HG03378 (cell line): ENCODE results near the gene RPRD1B.
"Not testable (repeated sequence)": the region's sequence is repeated elsewhere in the genome, so short reads cannot be mapped to it uniquely, and the experiment has no call there.

ENCODE experiments used
- ATAC-seq: cut with Tn5 transposase; IDR thresholded peaks from one replicate; pipeline ENCODE4 v1.9.1; 2021; ENCODE audit warnings: mild to moderate bottlenecking, moderate library complexity; ENCODE audit not compliant: unreplicated experiment

RPRD1B gene

GRCh38 chr20:38098952-38099351 is 65.4 kb downstream of the RPRD1B start:
- no peak for ATAC-seq

GRCh38 chr20:38102206-38102605 is 68.7 kb downstream of the RPRD1B start:
- ATAC-seq = not testable (repeated sequence)

GRCh38 chr20:38104285-38104684 is 70.7 kb downstream of the RPRD1B start:
- no peak for ATAC-seq

- no peak for ATAC-seq
Observed at GRCh38 chr20:38106461-38106860, 72.9 kb downstream of the RPRD1B start.

GRCh38 chr20:38107386-38107785 is 73.8 kb downstream of the RPRD1B start:
- not testable (repeated sequence) for ATAC-seq

- not testable (repeated sequence) for ATAC-seq
Observed at GRCh38 chr20:38107916-38108315, 74.4 kb downstream of the RPRD1B start.

GRCh38 chr20:38108438-38108985 is 75.0 kb downstream of the RPRD1B start:
- no peak for ATAC-seq

- ATAC-seq = no peak
Observed at GRCh38 chr20:38108986-38109541, 75.5 kb downstream of the RPRD1B start.

- ATAC-seq = no peak
Observed at GRCh38 chr20:38109591-38110524, 76.3 kb downstream of the RPRD1B start.

GRCh38 chr20:38110525-38111178 is 77.1 kb downstream of the RPRD1B start:
- no peak for ATAC-seq

GRCh38 chr20:38111366-38112232 is 78.1 kb downstream of the RPRD1B start:
- ATAC-seq = no peak

GRCh38 chr20:38112261-38112929 is 78.8 kb downstream of the RPRD1B start:
- ATAC-seq = no peak

GRCh38 chr20:38112930-38113294 is 79.4 kb downstream of the RPRD1B start:
- ATAC-seq = no peak

GRCh38 chr20:38113401-38114325 is 80.1 kb downstream of the RPRD1B start:
- ATAC-seq = no peak

GRCh38 chr20:38114353-38114791 is 80.8 kb downstream of the RPRD1B start:
- no peak for ATAC-seq

- ATAC-seq = no peak
Observed at GRCh38 chr20:38115205-38115604, 81.7 kb downstream of the RPRD1B start.

- no peak for ATAC-seq
Observed at GRCh38 chr20:38115896-38116295, 82.3 kb downstream of the RPRD1B start.

GRCh38 chr20:38116409-38117165 is 83.0 kb downstream of the RPRD1B start:
- no peak for ATAC-seq
